Natural killer cell (primary cell): ENCODE results near the gene GALNT5. TPM values are rescaled to one million over a fixed set of nuclear protein-coding genes. Genes with fewer than 3 reads are reported as not detected.

Source experiments
- ATAC-seq, 3 donors: fragments of 150-1000 bp in 2 of 3; fragments of 200-7000 bp in 1 of 3; cut with Tn5 transposase; 1 replicate in 1 of 3; 2 replicates in 2 of 3; pipeline ENCODE4 v1.10.0; 2021; ENCODE audit warnings: mild to moderate bottlenecking in 2 of 3, moderate library complexity in 2 of 3
- DNase-seq, 2 donors: peaks; one replicate each; pipeline versions ENCODE4 v3.0.0 to v3.0.0-alpha.2; 2013 to 2021; ENCODE audit warnings: mixed read lengths in 1 of 2
- H3K27ac ChIP-seq: one replicate; pipeline ENCODE4 v1.5.1; 2013; ENCODE audit warnings: mild to moderate bottlenecking, low read length
- H3K27me3 ChIP-seq: one replicate; pipeline ENCODE4 v1.6.1; 2013; ENCODE audit warnings: low read length; ENCODE audit not compliant: control insufficient read depth, insufficient read depth
- H3K36me3 ChIP-seq: one replicate; pipeline ENCODE4 v1.6.1; 2013; ENCODE audit warnings: low read length; ENCODE audit not compliant: control insufficient read depth, insufficient read depth
- H3K4me1 ChIP-seq: one replicate; pipeline ENCODE4 v1.6.1; 2013; ENCODE audit warnings: low read length; ENCODE audit not compliant: control insufficient read depth, insufficient read depth
- H3K4me3 ChIP-seq: one replicate; pipeline ENCODE4 v1.5.1; 2013; ENCODE audit warnings: low read length
- H3K9me3 ChIP-seq: one replicate; pipeline ENCODE4 v1.6.1; 2013; ENCODE audit warnings: low read length; ENCODE audit not compliant: control insufficient read depth, insufficient read depth
- H3K27ac Mint-ChIP-seq, 2 donors: one replicate each; pipeline ENCODE4 v1.8.0; 2022; ENCODE audit warnings: mild to moderate bottlenecking in 2 of 2, mixed read lengths in 2 of 2, moderate library complexity in 1 of 2
- H3K27me3 Mint-ChIP-seq, 2 donors: one replicate each; pipeline ENCODE4 v1.8.0; 2022; ENCODE audit warnings: low read depth in 2 of 2, mixed read lengths in 2 of 2
- H3K36me3 Mint-ChIP-seq: one replicate; pipeline ENCODE4 v1.8.0; 2022; ENCODE audit warnings: mixed read lengths
- H3K4me1 Mint-ChIP-seq, 2 donors: one replicate each; pipeline ENCODE4 v1.8.0; 2022; ENCODE audit warnings: mixed read lengths in 2 of 2
- H3K4me3 Mint-ChIP-seq: one replicate; pipeline ENCODE4 v1.8.0; 2022; ENCODE audit warnings: mild to moderate bottlenecking, moderate library complexity, mixed read lengths
- H3K9me3 Mint-ChIP-seq, 2 donors: one replicate each; pipeline ENCODE4 v1.8.0; 2022; ENCODE audit warnings: mixed read lengths in 2 of 2
- CTCF ChIP-seq: fragments of 200-600 bp; IDR thresholded peaks from one replicate; pipeline ENCODE4 v1.8.0; 2022; ENCODE audit warnings: antibody characterized with exemption
- WGBS: methylation state at CpG from one replicate; pipeline ENCODE4 v1.1.7; 2013; ENCODE audit warnings: missing lambda C conversion rate; ENCODE audit not compliant: insufficient coverage; 5-methylcytosine and 5-hydroxymethylcytosine counted together
- intact Hi-C: fragments of 100-400 bp; cut with micrococcal nuclease; formaldehyde crosslinking; loops from one replicate; pipeline ENCODE4 v1.14.2; 2022
- total RNA-seq, 4 donors: library from RNA; stranded (reverse); fragments of 120-200 nt in 1 of 4; gene quantifications; one replicate each; pipeline versions ENCODE4 v1.2.3 to v1.2.4, GENCODE V29; 2013 to 2022

The GALNT5 gene
- total RNA-seq, 3 donors from 2014 or later (not counting 1 experiment from before 2014, with no cell fraction given): not detected

GRCh38 chr2:157333304-157334047 is 76.0 kb downstream of the GALNT5 start:
- no peaks in the 10 kb centered on the region for H3K9me3 ChIP-seq
- peaks cover 34 to 52% of the 10 kb centered on the region in 2 donors for H3K4me1 Mint-ChIP-seq
- intact Hi-C loops: no loop called here
- WGBS: 100% methylated on average over 1 of the region's 2 CpGs
- H3K27ac ChIP-seq: no peak overlapping the region
- H3K4me3 Mint-ChIP-seq: no peak overlapping the region
- DNase-seq (no peak), ATAC-seq (no peak)
- no peaks in the 10 kb centered on the region for H3K9me3 Mint-ChIP-seq
- H3K36me3 Mint-ChIP-seq: no peaks in the 10 kb centered on the region
- no peaks in the 10 kb centered on the region for H3K27me3 ChIP-seq
- H3K4me1 ChIP-seq: peaks cover 15% of the 10 kb centered on the region
- TF ChIP-seq CTCF: no peak
- H3K27me3 Mint-ChIP-seq: no peaks in the 10 kb centered on the region
- no peaks in the 10 kb centered on the region for H3K36me3 ChIP-seq
- no peak overlapping the region for H3K4me3 ChIP-seq
- H3K27ac Mint-ChIP-seq: peak overlapping the region; percentile 26 to 86

GRCh38 chr2:157334335-157334734 is 76.8 kb downstream of the GALNT5 start:
- no peak overlapping the region for H3K27ac Mint-ChIP-seq
- no peak overlapping the region for H3K4me3 ChIP-seq

GRCh38 chr2:157334797-157335196 is 77.3 kb downstream of the GALNT5 start:
- TF ChIP-seq CTCF: no peak
- Mint-ChIP-seq H3K36me3 (no peaks in the 10 kb centered on the region), H3K9me3 (no peaks in the 10 kb centered on the region), H3K27ac (no peak overlapping the region), H3K4me3 (no peak overlapping the region), H3K27me3 (no peaks in the 10 kb centered on the region), H3K4me1 (peaks cover 30 to 47% of the 10 kb centered on the region in 2 donors)
- WGBS: 96% methylated on average over 3 of the region's 3 CpGs
- Histone ChIP-seq H3K4me3 (no peak overlapping the region), H3K9me3 (no peaks in the 10 kb centered on the region), H3K27ac (no peak overlapping the region), H3K36me3 (no peaks in the 10 kb centered on the region), H3K27me3 (no peaks in the 10 kb centered on the region), H3K4me1 (peaks cover 15% of the 10 kb centered on the region)
- DNase-seq (no peak), ATAC-seq (no peak)
- intact Hi-C loops: loop anchor here (5.0 kb wide), 1 partner anchor 78 kb away; no protein-coding TSS in a partner anchor

More at GRCh38 chr2:157334335-157334734, 76.8 kb downstream of the GALNT5 start:
- Histone ChIP-seq H3K9me3 (no peaks in the 10 kb centered on the region), H3K36me3 (no peaks in the 10 kb centered on the region), H3K4me1 (peaks cover 15% of the 10 kb centered on the region), H3K27me3 (no peaks in the 10 kb centered on the region), H3K27ac (no peak overlapping the region)
- Mint-ChIP-seq H3K27me3 (no peaks in the 10 kb centered on the region), H3K36me3 (no peaks in the 10 kb centered on the region), H3K9me3 (no peaks in the 10 kb centered on the region), H3K4me3 (no peak overlapping the region), H3K4me1 (peaks cover 31 to 49% of the 10 kb centered on the region in 2 donors)
- 98% methylated on average over 3 of the region's 4 CpGs for WGBS
- ATAC-seq: no peak
- DNase-seq: no peak
- intact Hi-C loops: no loop called here
- TF ChIP-seq CTCF: no peak
